ENCODE results near the gene TBC1D9B.
A peak's percentile ranks its signal among the peaks of the same experiment; 100 is the strongest.

Gene TBC1D9B

GRCh38 chr5:179907556-179908324, at the start of gene TBC1D9B:
TBC1D9B (minus strand) TSS chr5:179907897; CDS start chr5:179907821, 76 bp downstream.
- no peak for DNase-seq

DNA sequence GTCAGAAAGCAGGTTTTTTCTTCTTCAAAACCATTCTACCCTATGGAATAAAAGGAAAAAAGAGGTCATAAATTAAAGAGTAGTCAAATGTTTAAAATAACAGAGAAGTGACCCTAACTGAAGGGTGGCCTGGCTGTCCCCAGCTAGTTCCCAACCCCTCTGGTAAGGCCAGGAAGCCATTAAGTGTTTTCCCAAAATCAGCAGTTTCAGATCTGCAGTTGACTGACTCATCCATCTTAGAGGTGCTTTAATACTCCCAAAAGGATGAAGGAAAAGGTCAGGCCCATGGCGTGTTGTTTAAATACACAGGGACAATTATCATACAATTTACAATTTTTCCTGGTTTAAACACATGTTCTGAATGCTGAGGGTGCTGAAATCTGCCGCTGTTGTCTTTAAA, 47.9 kb upstream of the TBC1D9B start:
- DNase-seq = no peak

DNA sequence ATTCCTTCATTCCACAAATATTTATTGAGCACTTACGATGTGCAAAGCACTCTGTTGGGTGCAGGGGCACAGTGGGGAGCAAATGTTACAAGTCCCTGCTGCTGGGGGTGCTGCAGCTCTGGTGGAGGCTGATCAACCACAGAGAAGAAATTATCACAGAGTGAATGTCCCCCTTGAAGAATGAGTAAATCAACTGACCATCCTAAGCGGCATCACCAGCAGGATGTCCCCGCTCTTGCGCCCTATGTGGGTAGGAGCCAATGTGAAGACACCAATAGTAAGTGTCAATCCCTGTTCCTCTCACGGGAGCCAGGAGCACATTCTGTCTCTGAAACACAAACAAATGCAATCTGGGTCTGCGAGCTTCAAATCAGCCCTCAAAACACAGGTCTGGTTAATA, 47.4 kb upstream of the TBC1D9B start:
- no peak for DNase-seq

DNA sequence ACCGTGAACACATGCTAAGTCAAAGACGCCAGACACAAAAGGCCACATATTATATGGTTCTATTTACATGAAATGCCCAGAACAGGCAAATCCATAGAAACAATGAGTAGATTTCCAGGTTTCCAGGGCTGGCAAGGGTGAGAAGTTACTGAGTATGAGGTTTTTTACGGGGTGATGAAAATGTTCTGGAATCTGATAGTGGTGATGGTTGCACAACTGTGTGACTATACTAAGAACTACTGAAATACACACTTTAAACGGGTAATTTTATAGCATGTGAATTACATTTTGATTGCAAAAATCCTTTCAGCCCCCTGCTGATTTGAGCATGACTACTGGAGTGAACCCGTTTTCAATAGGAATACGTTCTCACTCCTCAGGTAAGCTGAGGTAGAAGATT, 46.7 kb upstream of the TBC1D9B start:
- DNase-seq = no peak

DNA sequence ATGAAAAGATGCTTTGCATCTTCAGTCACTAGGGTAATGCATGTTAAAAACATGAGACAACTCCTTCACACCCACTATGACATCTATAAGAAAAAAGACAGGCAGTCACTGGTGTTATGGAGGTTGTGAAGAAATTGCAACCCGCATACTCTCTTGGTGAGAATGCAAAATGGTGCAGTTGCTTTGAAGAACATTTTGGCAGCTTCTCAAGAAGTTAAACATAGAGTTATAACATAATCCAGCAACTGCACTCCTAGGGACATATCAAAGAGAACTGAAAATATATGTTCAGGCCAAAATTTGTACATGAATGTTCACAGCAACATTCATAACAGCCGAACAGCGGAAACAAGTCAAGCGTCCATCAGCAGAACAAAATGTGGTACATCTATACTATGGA, 46.3 kb upstream of the TBC1D9B start:
- no peak for DNase-seq

- DNase-seq = no peak
Observed at GRCh38 chr5:179936976-179937681, 29.4 kb upstream of the TBC1D9B start.

DNA sequence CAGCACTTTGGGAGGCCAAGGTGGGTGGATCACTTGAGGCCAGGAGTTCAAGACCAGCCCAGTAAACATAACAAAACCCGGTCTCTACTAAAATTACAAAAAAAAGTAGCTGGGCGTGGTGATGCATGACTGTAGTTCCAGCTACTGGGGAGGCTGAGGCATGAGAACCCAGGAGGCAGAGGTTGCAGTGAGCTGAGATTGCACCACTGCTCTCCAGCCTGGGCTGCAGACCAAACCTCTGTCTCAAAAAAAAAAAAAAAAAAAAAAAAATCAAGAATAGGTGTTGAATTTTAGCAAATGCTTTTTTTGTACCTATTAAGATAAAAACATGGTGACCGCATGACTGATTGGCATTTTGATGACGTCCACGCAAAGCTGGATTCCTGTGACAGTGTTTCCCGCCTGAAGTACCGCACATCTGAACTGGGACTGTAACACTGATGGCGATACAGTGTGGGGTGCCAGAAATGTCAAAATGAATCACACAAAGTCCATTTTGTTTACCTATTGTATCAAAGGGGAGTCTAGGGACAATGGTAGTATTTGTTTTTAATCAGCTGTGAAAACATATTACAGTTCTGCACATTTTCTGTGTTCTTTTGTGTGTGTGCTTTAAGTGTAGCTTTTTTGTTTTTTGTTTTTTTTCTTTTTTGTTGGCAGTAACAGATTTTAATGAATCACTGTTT, 23.2 kb upstream of the TBC1D9B start:
- peak; percentile 14 for DNase-seq

GRCh38 chr5:179927824-179928223, 20.1 kb upstream of the TBC1D9B start:
- no peak for DNase-seq

DNA sequence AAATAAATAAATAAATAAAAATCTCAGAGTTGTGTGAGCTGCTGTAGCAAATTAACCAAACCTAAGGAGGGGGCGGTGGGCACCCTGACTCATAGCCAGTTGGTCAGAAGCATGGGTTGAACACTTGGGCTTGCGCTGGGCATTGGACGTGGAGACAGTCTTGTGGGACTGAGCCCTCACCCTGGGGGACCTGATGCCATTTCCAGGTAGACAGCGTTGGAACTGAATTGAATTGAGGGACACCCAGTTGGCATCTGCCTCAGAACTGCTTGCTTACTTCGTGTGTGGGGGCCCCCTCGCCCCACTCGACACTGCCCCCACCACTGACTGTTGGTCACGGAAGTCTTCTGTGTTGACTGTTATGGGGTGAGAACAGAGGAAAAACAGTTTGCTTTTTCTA, 19.0 kb upstream of the TBC1D9B start:
- DNase-seq = no peak

DNA sequence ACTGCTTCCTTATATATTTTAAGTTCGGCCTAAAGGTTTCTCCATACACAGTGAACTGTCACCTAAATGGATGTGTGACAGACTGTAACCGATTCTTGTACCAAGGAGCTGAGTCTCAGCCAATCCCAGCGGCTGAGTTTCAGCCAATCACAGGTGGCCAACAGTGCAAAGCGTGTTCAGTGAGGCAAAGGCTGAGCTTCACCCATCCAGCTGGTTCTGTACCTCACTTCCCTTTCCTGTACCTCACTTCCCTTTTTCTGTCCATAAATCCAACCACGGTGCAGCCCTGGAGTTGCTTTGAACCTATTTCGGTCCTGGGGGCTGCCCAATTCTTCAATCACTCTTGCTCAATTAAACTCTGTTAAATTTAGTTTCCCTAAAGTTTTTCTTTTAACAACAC, 15.7 kb upstream of the TBC1D9B start:
- DNase-seq = no peak

DNA sequence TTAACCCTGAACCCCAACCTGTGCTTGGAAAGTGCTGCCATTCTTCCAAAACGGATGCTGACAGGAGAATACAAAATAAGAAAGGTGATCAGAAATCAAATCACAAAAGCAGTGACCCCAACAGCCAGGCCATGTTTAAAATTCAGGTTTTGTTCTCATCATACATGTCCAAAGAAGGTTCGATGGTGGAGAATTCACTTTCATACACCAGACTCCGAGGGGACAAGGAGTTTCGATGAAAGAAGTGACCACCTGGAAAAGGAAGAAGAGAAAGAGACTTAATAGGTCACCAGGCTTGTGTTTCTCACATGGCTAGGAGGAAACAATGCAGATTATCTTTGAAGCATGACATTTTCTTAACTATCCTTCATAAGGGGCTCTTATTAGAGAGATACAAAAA, 12.5 kb upstream of the TBC1D9B start:
- DNase-seq = no peak

- no peak for DNase-seq
Observed at GRCh38 chr5:179919487-179920060, 11.9 kb upstream of the TBC1D9B start.

DNA sequence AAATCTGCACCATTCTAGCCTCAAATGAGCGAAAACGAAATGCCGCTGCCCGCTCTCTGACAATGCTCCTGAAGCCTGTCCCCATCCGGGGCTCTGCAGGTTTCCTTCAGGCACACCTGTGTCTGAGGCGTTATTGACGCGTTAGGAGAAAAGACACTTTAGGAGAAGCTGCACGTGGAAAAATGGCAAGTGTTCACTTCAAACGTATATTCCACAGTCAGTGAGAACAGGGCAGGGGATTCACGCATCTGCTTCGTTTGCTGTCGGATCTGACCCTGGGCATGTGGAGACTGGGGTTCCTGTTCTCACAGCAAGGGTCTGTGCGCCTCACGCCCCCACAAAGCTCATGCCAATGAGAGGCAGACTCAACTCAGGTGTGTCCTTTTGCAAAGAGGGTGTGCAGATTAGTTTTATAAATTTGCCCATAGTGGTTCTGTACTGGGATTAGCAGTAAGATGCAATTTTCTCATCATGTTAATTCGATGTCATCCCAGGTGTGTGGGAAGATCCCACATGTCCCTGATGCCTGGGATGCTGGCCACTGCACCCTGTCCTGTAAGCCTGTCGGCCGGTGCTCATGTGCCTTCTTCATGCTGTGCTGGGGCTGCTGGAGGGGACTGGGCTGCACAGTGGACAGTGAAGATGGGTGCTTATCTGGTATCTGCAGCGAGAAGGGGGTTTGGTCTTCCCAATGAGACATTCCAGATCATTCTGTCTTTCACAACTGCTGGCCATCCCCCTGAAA, 11.2 kb upstream of the TBC1D9B start:
- DNase-seq = no peak

- no peak for DNase-seq
Observed at GRCh38 chr5:179916523-179916922, 8.8 kb upstream of the TBC1D9B start.

DNA sequence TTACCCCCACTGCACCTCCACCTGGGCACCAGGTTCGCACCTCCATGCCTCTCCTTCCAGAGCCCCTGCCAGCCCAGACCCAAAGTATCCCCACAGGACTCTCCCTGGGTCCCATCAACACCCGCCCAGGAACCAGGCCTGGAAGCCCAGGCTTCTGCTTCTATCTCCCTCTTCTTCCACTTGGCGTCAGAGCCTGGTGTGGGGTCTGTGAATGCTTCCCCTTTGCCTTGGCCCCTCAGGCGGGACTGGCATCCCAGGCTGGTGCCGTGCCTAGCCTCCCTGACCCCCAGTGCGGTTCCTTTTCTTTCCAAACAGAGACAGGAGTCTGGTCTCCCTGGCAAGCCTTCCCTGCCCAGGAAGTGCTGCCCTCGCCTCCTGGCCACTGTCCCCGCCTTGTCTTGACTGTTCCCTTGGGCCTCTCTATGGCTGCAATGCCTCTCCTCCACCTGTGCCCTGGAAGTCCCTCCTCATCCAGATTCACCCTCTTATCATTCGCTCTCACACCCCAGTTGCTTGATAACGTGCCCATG, 7.8 kb upstream of the TBC1D9B start:
- no peak for DNase-seq

DNA sequence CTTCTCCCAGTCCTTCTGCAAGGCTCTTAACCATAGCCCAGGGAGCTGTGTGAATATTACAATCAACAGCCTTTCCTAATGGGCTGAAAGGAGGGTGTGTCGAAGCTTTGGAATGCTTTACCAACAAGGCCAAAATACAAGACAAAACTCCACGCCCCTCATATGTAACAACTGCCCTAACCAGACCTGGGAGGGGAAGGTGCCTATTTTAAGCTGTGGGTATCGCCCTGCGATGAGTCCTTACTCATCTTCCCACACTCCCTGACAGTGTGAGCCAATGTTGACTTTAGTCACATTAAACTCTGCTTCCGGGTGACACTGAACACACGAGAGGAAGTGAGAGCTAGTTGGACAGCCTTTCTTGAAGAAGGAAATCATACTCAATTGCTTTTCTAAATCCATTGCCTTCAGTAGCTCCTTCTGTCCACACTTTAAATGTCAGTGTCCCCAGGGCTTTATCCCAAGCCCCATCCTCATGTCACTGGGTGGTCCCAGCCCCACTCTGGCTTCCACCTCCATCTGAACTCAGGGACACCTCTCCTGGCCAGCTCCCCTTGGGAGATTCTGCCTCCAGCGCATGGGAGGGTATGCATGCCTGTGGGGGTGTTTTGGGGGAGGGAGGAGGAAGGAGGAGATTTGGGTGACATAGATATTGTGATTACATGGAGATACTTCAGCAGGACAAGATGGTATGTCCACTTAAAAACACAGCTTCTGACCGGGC, 6.5 kb upstream of the TBC1D9B start:
- DNase-seq = no peak

DNA sequence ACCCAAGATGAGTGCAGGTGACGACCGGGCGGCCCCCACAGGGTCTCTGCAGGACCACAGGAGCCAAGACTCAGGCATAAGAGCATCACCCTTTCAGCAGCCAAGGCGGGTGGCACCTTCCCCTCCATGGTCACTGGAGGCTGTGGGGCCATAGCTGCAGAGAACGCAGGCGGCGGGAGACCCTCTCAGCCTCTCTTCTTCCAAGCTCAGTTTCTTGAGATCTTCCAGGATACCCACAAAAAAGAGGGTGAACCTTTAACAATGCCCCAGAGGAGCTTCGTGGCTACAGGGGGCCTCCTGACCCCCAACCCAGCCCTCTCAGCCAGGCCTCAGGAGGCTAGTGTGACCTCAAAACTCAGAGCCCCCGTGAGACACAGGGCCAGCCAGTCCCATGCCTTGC, 5.8 kb upstream of the TBC1D9B start:
- no peak for DNase-seq

DNA sequence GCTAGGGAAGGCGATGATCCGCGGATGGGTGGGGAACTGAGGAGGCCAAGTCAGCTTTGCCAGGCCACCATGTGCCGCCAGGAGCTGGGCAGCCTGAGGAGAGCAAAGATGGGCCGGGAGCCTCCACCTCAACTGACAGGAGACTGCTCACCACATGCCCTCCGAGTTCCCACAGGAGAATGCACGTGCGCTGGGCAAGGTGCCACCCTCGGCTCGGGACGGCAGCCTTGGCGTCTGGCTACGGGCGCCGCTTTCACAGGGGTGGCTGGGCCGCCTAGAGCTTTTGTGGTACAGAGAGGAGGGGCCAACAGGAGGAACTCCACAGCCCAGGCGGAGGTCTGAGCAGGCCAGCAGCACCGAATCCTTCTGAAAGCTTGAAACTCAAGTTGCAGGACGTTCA, 5.3 kb upstream of the TBC1D9B start:
- DNase-seq = no peak

GRCh38 chr5:179912386-179912785, 4.7 kb upstream of the TBC1D9B start:
- DNase-seq = no peak

GRCh38 chr5:179909224-179909623, 1.5 kb upstream of the TBC1D9B start:
- no peak for DNase-seq

GRCh38 chr5:179908528-179908927, 831 bp upstream of the TBC1D9B start:
- no peak for DNase-seq

Measured in SHP77 treated with DMSO at 0.1 percent for 48 hours (cell line).